Germinal center (tissue), 1 donor: ENCODE measurements around the gene SERAC1.

Experiments used
- DNase-seq: peaks from one replicate; pipeline ENCODE4 v3.0.0; 2012; ENCODE audit warnings: mixed read lengths, low spot score

Gene SERAC1

DNA sequence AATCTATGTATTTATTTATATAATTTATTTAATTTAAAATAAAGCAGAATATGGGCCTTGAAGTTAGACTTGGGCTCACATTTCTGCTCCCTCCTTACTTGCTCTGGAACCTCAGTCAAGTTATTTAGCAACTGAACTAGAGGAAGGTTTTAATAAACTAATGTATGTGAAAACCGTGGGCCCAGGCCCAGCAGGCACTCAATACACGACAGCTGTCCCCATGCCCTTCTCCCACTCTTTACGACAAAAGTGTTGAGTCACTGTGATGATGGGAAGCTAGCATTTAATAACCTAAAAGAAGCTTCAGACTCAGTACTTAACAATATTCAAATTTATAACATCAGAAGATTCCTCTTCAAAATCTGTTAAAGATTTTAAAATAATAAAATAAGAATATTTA lies 46.7 kb downstream of the SERAC1 start:
- no peak for DNase-seq

GRCh38 chr6:158118886-158119285 lies 49.2 kb downstream of the SERAC1 start:
- no peak for DNase-seq

- DNase-seq: no peak
Measured at GRCh38 chr6:158115508-158115907, 52.6 kb downstream of the SERAC1 start.

DNA sequence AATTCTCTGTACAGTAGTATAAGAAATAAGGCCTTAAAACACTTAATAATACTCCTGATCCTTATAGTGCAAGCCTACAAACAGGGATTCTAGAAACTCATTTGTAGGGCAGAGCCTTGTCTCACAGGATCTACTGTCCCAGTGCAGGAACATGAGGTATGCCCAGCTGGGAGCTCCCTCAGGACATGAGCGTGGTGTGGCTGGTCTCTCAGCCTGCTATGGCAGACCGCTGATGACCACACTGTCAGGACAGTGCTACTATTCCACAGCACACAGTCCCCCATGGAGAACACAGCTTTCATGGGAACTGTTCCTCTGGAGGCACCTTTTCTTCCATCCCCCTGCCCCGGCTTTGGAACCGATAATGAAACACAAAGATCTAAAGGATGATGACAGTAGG lies 53.0 kb downstream of the SERAC1 start:
- no peak for DNase-seq

- no peak for DNase-seq
Measured at GRCh38 chr6:158113802-158114201, 54.3 kb downstream of the SERAC1 start.

- no peak for DNase-seq
Measured at GRCh38 chr6:158111987-158112386, 56.1 kb downstream of the SERAC1 start.

DNA sequence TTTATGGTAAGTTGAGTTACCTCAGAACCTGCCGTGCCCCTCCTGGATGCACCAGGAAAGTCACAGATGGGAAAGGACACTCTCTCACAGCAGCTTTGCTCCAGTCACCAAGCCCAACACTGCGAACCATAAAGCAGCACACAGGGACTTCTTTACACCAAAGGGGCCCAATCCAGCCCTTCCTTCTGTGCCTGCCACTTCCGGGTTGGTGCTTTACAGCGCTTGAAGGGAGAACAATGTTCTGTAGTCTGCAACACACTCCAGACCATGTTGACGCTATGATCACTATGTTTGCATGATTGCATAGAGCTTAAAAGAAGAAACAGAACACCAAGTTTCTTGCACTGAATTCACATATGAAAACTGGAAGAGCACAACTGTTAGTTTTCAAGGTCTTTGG lies 57.1 kb downstream of the SERAC1 start:
- DNase-seq: no peak

GRCh38 chr6:158109748-158110147 lies 58.3 kb downstream of the SERAC1 start:
- DNase-seq: no peak

DNA sequence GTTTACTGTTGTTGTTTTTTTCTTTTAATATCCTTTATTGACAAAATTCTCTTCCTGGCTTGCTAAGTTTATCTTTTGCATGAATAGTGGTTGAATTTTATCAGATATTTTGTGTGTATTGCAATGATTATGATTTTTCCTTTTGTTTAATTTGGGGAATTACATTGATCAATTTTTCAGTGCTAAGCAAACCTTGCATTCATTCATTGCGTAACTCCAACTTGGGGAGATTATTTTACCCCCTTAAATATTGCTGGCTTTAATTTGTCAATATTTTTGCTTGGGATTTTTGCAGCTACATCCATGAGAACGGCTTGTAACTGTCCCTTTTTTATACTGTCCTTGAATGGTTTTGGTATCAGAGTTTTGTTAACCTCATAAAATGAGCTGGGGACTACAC lies 63.4 kb downstream of the SERAC1 start:
- no peak for DNase-seq

DNA sequence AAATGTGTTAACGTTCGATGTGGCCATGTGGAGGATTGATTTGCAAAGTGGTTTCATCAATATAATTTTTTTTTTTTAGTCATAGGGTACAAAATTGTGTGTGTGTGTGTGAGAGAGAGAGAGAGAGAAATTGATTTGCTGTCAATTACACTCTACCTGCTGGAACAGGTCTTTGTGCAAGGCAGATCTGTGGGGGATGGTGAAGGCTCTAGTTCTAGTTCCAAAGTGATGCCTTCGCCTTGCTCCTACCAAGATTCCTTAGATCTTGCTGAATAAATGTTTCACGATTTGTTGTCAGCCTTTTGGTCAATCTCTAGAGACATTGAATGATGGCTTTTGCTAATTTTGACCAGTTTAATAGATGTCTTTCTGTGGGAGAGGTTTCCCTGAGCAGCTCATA lies 64.8 kb downstream of the SERAC1 start:
- no peak for DNase-seq

- no peak for DNase-seq
Measured at GRCh38 chr6:158095671-158096070, 72.4 kb downstream of the SERAC1 start.

- no peak for DNase-seq
Measured at GRCh38 chr6:158095031-158095430, 73.0 kb downstream of the SERAC1 start.

- DNase-seq: no peak
Measured at GRCh38 chr6:158092806-158093205, 75.3 kb downstream of the SERAC1 start.

DNA sequence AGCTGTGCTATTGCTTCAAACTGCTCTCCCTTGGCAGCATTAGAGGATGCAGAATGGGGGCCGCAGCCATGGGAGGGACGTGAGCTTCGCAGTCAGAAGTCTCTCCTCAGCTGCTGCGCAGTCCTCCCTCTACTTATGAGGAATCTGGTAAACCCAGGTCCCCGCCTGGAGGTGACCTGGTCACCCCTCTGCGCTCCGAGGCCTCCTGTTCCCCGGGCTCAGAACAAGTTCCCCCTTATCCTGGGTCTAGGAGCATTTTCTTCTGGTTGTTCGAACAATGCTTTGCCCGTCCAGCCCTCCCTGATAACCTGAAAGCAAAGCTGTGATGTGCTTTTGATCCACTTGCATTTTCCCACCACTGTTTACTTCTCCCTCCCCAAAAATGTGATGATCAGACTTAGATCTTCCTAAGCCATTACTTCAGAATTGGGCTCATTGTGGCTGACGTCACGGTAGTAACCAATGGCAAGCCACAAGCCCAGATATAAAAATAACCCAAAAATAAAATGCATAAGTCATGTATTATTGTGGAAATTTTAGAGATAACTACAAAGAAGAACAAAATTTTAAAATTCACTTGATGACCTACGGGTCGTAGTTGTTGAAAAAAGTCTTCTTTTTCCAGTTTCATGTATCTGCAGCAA lies 80.7 kb downstream of the SERAC1 start:
- no peak for DNase-seq

- no peak for DNase-seq
Measured at GRCh38 chr6:158086504-158087223, 81.4 kb downstream of the SERAC1 start.

DNA sequence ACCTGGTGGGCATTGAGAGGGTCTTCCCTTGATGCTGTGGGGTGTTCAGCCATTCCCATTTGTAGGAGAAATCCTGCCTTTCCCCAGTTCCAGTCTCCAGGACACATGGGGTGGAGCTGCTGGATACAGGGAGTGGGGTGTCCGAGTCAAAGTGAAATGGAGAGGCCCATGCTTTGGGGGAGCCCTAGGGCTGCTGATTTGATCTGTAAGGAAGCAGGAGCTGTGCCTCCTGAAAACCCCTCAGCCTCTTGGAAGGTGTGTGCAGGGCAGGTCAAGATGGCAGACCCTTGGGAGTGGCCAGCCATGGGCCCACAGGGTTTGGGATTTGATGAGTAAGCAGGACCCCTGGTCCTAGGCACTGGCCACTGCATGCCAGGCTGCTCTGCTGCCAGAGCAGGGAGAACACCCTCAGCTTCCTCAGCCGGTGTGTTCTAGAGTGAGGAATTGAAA lies 82.0 kb downstream of the SERAC1 start:
- DNase-seq: no peak

DNA sequence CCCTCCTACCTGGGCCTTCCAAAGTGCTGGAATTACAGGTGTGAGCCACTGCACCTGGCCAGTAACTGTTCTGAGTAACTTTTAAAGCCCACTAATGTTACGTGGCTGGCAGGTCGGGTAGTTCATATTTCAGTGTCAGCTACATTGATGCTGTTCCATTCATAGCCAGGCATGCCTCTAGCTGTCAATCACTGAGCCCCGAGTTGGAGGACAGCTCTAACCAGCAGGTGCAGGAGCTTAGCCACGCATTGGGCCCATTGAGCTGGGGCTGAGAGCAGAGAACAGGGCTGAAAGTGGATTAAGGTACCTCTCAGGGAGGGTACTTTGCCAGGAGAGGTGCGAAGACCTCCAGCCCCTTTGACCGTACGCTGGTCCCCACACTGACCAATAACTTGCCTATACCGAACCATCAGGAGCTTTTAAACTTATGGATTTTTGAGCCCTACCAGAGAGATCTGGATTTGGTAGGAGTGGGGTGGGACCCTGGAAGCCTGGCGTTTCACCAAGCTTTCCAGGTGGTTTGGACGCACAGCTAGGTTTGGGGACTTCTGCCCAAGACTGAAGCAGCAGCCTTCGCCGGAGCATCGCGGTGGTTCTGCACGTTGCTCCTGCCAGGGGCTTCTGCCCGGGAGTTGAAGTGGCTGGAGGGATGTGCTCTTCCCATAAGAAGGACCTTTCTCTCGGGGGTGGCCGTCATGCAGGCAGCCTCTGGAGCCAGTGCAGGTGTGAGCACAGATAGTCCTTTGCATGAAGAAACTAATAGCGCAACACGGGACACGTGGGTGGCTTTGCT lies 82.6 kb downstream of the SERAC1 start:
- DNase-seq: no peak

- no peak for DNase-seq
Measured at GRCh38 chr6:158083455-158084325, 84.4 kb downstream of the SERAC1 start.

GRCh38 chr6:158081657-158081935 lies 86.5 kb downstream of the SERAC1 start:
- DNase-seq: no peak

- no peak for DNase-seq
Measured at GRCh38 chr6:158080849-158081656, 87.0 kb downstream of the SERAC1 start.

GRCh38 chr6:158078320-158078719 lies 89.7 kb downstream of the SERAC1 start:
- DNase-seq: no peak
